K562 (cell line): ENCODE measurements around the gene TCF3.

Experiments
- BCLAF1 ChIP-seq, 2 experiments: fragments of 450-650 bp in 1 of 2; IDR thresholded peaks; 2 replicates each; pipeline ENCODE4 v1.6.1; 2011 to 2017; ENCODE audit warnings: low read depth in 2 of 2, antibody characterized with exemption in 1 of 2, borderline replicate concordance in 1 of 2, low read length in 1 of 2, mild to moderate bottlenecking in 1 of 2, mixed read lengths in 1 of 2; ENCODE audit not compliant: control insufficient read depth in 1 of 2
- COPS2 ChIP-seq: fragments of 450-650 bp; conservative IDR thresholded peaks from 2 replicates; pipeline ENCODE4 v1.6.1; 2016; ENCODE audit warnings: mild to moderate bottlenecking, moderate library complexity
- CTCF ChIP-seq, 3 experiments: IDR thresholded peaks in 2 of 3; conservative IDR thresholded peaks in 1 of 3; 2 replicates each; pipeline ENCODE4 v1.5.1; 2011 to 2012; ENCODE audit warnings: low read length in 3 of 3, mild to moderate bottlenecking in 3 of 3, control low read depth in 2 of 3, improper control_type of control experiment in 1 of 3, inconsistent platforms in 1 of 3, low read depth in 1 of 3, mixed read lengths in 1 of 3, moderate library complexity in 1 of 3; ENCODE audit not compliant: insufficient read depth in 2 of 3
- NFYB ChIP-seq: IDR thresholded peaks from 2 replicates; pipeline ENCODE4 v1.6.1; 2011; ENCODE audit warnings: mild to moderate bottlenecking, moderate library complexity; ENCODE audit not compliant: insufficient read length; ENCODE audit errors: extremely low read depth
- NR2F6 ChIP-seq: fragments of 450-650 bp; formaldehyde crosslinking; IDR thresholded peaks from 2 replicates; pipeline ENCODE4 v1.4.0; 2020; ENCODE audit warnings: mild to moderate bottlenecking
- POLR2A ChIP-seq: fragments of 450-650 bp; conservative IDR thresholded peaks from 2 replicates; pipeline ENCODE4 v1.6.1; 2016
- PRDM10 ChIP-seq: fragments of 450-650 bp; IDR thresholded peaks from 2 replicates; pipeline ENCODE4 v1.6.1; 2018; ENCODE audit not compliant: partially characterized antibody
- RFX1 ChIP-seq: fragments of 450-650 bp; IDR thresholded peaks from 2 replicates; pipeline ENCODE4 v1.6.1; 2016; ENCODE audit warnings: mild to moderate bottlenecking, moderate library complexity
- SMAD1 ChIP-seq: fragments of 150-350 bp; IDR thresholded peaks from 2 replicates; pipeline ENCODE4 v1.6.1; 2014; ENCODE audit warnings: low read length, low read depth; ENCODE audit not compliant: partially characterized antibody
- SMC3 ChIP-seq: conservative IDR thresholded peaks from 2 replicates; pipeline ENCODE4 v1.6.1; 2011; ENCODE audit warnings: low read depth, low read length, improper control_type of control experiment; ENCODE audit not compliant: insufficient read depth

- no peak for TF ChIP-seq COPS2
- TF ChIP-seq CTCF (IDR thresholded peaks at IDR 0.05 in 2 of 3, conservative IDR thresholded peaks at IDR 0.05 in 1 of 3; ENCODE audit: insufficient read depth in 2 of 3, low read depth in 1 of 3, low read length in 3 of 3) = no peak
- TF ChIP-seq NFYB = no peak
- TF ChIP-seq BCLAF1 (IDR thresholded peaks at IDR 0.05; ENCODE audit: borderline replicate concordance in 1 of 2, control insufficient read depth in 1 of 2, low read depth in 2 of 2, low read length in 1 of 2) = no peak
- no peak for TF ChIP-seq PRDM10
- TF ChIP-seq SMC3 = no peak
- no peak for TF ChIP-seq SMAD1
- no peak for TF ChIP-seq POLR2A
- no peak for TF ChIP-seq RFX1
- no peak for TF ChIP-seq NR2F6
These were observed 24.2 kb upstream of the TCF3 start for GRCh38 chr19:1676351-1677266.
